HG02588 (cell line): Measurements from ENCODE around the gene HLA-DPB1.
"Not testable (repeated sequence)": the region's sequence is repeated elsewhere in the genome, so short reads cannot be mapped to it uniquely, and the experiment has no call there.

Experiments
- ATAC-seq: cut with Tn5 transposase; IDR thresholded peaks from one replicate; pipeline ENCODE4 v1.9.1; 2021; ENCODE audit warnings: mild to moderate bottlenecking, moderate library complexity; ENCODE audit not compliant: unreplicated experiment

HLA-DPB1 gene

DNA sequence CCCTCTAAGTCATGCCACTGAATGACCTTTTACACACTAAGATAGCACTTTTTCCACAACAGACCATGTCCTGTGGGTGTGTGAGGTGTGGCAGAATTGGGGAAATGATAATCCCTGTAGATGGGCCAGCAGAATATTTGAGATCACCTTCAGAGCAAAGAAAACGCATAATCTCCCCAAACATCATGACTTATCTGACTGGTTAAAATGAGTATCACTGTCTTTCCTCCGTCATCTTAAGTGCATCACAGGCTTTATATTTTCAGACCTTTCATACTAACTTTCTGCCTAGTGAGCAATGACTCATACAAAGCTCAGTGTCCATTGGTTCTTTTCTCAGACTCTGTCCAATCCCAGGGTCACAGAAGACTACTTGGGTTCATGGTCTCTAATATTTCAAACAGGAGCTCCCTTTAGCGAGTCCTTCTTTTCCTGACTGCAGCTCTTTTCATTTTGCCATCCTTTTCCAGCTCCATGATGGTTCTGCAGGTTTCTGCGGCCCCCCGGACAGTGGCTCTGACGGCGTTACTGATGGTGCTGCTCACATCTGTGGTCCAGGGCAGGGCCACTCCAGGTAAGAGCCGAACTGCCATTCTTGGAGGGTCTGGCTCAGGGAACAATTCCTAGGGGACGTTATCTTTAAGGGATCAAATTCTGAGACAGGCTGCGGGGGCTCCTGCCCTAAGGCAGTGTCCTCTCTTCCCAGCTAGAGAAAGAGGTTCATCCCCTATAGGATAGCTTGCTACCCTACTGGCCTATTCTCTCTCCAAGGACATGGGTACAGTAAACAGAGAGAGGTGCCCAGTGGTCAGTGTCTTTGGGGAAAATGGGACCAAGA lies at the start of gene HLA-DPB1:
TSS of gene HLA-DPB1 (plus strand) at position 423 of the 838 bp plus-strand sequence. CDS start at position 475, 52 bp downstream.
- peak; percentile 56 for ATAC-seq

DNA sequence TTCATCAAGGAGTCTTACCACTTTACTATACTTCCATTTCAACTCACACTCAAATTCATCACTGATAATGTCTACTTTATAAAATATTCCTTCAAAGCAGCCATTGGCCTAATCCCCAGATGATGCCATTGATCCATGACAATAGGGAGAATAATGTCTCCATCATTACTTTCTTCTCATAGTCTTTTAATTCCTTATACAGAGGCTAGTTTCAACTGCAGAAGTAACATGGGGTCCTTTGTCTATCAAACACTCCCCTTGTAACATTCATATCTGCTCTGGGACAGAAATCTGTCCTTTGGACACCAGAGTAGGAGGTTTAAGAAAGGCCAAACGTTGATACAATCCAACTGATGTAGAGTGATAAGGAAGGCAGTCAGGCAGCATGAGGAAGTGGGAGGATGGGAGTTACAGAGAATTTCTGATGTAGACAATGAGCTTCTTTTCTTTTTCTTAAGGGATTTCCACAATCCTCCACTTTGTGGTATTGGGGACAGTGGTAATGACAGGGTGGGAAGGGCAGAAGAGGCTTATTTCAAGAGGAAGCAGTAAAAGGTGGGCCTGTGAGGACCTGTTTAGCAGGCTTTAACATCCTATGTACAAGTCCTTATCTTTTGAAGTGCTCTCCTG lies 47.5 kb upstream of the HLA-DPB1 start:
- no peak for ATAC-seq

DNA sequence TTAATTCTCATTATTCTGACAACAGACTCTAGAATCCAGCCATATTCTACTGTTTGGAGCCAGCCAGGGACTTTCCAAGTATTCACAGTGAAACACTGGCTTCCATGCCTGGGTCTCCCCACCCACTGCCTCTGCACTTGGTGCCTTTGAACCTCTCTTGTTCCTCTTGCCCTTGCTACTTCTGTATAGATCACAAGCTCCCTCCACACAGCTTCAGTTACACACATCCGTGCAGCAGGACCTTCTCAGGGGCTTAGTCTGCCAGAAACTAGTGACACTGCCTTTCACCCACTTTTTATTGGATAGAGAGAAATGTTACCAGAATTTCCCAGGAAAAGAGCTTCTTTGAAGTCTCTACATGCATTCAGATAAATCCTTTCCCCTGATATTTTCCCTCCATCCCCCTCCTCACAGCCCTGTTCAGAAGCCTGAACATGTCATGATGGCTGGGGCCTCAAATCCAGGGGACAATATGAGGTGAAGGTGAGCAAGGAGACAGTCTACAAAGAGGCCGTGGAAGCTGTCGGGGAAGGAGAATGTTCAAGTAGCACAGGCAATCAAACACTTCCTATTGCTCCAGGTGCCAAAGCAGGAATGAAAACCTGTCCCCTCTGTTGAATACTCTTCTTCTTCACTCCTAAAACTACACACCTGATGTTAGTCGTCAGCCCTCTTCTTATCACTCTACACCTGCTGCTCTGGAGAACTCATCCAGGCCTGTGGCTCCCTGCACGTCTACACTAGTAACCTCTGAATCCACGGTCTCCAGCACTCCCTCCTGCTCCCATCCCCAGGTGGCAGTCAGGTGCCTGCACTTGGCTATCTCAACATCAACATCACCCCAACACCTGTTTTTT lies 46.2 kb upstream of the HLA-DPB1 start:
- peak; percentile 79 for ATAC-seq

DNA sequence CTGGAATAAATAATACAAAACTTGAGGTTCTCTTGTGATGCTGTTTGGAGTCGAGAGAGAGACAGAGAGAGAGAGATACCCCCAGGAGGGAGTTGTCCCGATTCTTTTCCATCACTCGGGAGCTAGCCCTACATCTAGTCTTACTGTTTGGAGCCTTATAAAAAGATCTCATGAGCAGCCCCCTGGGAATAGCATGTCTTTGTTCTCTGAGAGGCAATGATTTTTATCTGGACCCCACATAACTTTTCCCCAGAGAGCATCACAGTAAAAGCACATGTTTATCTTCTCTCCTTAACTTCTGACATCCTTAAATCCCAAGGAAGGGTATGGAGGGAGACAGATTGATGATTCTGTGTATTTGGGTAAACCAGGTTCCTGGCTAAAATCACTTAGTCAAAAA lies 45.5 kb upstream of the HLA-DPB1 start:
- no peak for ATAC-seq

DNA sequence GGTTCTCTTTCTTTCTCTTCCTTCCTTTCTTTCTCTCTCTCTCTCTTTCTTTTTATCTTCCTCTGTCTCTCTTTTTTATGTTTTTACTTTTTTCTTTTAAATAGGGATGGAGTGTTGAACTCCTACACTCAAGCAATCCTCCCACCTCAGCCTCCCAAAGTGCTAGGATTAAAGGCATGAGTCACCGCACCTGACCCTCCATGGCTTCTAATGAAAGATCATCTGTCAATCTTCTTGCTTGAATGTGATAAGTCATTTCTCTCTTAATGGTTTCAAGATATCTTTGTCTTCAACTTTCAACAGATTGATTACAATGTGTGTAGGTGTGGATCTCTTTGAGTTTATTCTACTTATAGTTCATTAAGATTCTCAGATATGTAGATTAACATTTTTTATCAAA lies 41.2 kb upstream of the HLA-DPB1 start:
- no peak for ATAC-seq

DNA sequence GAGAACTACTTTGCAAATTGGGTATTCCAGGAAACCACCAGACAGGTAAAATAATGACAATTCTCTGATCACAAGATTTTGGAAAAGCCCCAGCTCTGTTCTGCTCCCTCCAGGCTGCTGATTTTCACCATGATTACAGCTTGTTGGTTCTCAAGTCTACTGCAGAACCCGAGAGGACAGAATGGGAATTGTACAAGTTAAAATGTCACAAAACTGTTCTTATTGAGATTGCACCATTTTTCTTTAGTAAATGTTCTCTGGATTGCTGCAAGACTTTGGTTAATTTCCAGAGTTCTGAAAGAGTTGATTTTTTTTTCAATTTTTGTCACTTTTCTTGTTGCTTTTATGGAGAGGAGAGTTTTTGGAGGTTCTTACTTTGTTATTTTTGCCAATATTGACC lies 39.3 kb upstream of the HLA-DPB1 start:
- no peak for ATAC-seq

DNA sequence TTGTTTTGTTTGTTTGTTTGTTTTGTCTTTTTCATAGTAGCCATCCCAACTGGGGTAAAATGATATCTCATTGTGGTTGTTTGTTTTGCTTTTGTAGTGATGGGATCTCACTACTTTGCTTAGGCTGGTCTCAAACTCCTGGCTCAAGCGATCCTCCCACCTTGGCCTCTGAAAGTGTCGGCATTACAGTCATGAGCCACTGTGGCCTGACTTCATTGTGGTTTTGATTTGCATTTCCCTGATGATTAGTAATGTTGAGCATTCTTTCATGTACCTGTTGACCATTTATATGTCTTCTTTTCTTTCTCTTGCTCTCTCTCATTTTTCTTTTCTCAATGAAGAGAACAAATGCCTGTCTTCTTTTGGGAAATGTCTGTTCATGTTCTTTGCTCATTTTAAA lies 35.6 kb upstream of the HLA-DPB1 start:
- ATAC-seq: no peak

DNA sequence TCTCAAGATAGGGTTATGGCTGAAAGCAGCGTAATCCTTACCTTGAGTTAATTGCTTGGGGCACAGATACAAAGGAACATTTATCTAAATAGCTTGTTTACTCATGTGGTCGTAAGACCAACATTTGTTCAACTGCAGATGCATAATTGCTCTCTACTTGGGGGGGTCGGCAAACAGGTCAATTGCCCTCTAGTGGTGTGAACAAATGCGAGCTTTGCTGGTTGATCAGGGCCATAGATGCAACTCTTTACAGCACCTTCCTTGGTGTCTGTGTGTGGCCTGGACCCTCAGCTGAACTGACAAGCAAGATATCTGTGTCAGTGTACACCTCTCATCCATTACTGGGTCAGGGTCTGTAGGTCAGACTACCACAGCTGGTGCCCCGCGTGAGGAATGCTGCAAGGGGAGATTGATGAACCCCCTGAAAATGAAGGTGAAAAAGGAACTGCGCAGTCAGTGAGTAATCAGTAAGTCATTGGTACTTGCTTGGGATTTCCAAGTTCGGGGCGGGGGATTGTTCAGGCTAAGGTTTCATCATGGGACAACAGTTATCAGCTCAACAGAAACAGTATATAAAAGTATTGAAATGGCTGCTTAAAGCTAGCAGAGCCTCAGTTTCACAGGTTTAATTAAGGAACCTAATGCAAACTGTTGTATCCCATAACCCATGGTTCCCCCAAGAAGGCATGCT lies 26.3 kb upstream of the HLA-DPB1 start:
- no peak for ATAC-seq

DNA sequence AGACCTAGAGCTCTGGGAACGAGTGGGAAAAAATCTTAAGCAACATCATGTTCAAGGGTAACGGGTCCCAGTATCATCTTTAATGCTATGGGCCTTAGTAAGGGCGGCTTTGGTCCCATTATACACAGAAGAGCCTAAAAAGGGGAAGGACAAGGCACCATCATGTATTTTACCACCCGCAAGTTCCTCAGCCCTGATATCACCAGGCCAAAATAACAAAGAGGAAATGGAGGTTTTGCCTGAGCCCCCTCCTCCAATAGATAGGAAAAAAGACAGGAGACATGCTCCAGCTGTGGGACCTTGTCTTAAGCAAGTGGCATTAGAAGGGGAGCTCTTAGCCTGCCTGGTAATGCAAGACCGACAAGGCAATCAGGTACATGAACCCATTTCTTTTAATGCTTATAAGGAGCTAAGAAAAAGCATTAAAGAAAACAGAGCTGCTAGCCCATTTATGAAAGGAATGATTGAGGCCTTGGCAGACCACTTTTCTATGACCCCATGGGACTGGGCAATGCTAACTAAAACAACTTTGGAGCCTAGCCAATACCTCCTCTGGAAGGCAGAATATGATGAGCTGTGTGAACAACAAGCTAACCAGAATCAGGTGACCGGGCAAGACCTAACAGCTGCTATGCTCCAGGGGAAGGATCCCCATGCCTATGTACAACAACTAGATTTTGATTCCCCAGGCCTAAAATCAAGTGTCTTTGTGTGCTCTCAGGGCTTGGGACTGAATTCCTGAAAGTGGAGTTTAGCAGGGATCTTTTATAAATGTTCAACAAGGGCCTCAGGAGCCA lies 25.6 kb upstream of the HLA-DPB1 start:
- no peak for ATAC-seq

DNA sequence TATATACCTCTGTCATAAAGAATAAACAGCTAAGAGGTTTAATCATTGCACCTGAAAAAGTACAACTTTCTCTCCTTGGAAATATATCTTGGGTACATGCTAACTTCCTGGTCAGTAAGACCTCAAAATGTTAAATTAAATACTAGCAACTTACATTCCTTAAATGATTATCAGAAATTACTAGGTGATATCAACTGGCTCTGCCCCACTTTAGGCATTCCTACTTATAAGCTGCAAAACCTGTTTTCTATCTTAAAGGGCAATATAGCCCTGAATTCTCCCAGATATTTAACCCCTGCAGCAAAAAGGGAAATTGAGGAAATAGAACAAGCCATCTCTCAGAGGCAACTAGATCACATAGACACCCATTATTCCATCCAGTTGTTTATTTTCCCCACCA lies 23.2 kb upstream of the HLA-DPB1 start:
- no peak for ATAC-seq

DNA sequence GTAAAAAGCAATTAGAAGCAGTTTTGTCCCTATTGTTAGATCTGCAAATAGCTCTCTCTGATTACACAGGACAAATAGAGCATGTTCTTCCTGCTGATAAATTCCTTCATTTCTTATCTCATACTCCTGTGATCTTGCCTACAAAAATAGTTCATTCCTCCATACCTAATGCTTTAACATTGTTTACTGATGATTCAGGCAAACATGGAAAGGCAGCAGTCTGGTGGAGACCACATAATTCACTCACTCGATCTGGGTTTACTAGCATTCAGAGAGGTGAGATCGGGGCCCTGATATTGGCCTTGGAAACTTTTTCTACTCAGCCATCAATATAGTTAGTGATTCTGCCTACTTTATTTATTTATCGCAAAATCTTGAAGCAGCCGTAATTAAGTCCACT lies 22.6 kb upstream of the HLA-DPB1 start:
- no peak for ATAC-seq

DNA sequence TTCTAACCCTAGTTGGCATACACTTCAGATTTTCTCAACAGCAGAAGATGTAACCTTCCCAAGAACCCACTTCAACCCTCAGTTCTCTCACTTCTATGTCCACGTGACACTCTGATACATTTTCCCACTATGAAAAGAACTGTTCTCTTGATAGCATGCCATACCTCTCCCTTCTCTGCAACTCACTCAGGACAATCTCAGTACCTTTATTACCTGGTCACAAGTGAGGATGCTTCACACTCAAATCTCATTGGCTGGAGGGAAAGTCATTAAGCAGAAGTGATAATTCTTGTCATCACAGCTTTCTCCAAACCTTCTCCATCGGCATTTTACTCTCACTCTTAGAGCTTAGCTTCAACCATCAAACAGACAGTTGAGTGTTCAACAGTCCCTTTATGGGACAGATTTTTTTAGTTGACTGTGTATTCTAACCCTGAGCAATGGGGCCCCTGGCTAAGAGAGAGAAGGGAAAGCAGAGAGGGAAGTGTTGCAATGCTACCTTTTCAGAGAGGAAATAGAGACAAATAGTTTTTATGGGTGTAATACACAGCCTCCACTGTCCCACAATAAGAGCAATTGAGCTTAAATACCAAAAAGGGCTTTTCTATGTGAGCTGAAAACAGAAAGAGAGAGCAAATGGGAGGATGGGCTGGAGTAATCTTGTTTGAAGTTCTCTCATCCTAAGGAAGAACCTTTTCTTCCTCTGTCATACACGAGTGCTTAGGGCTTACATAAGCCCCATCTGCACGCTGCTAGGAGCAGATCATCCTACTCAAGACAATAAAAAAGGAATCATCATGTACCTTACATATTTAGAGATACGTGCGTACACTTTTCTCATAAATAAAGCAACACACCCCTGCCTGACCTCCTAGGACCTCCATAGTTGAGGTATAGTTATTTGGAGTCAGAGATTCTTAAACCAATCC lies 18.3 kb upstream of the HLA-DPB1 start:
- ATAC-seq: no peak

DNA sequence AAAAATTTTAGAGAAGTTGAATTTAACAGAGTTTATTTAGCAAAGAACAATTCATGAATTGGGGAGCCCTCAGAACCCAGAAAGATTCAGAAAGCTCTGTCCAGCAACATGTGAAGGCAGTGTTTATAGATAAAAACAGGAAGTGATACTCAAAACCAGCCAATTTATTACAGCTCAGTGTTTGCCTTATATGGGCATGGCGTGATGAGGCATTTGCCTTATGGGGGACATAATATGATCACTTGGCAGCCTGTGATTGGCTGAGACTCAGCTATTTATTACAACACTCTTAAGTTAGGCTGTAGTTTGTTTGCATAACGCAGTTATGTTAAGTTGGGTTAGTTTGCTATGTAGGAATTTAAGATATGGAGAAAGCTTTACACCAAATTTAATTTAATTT lies 13.8 kb upstream of the HLA-DPB1 start:
- ATAC-seq: no peak

DNA sequence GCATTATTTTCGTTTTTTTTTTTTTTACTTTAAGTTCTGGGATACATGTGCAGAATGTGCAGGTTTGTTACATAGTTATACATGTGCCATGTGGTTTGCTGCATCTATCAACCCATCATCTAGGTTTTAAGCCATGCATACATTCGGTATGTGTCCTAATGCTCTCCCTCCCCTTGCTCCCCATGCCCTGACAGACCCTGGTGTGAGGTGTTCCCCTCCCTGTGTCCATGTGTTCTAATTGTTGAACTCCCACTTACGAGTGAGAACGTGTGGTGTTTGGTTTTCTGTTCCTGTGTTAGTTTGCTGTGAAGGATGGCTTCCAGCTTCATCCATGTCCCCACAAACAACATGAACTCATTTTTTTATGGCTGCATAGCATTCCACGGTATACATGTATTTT lies 12.4 kb upstream of the HLA-DPB1 start:
- ATAC-seq: not testable (repeated sequence)

DNA sequence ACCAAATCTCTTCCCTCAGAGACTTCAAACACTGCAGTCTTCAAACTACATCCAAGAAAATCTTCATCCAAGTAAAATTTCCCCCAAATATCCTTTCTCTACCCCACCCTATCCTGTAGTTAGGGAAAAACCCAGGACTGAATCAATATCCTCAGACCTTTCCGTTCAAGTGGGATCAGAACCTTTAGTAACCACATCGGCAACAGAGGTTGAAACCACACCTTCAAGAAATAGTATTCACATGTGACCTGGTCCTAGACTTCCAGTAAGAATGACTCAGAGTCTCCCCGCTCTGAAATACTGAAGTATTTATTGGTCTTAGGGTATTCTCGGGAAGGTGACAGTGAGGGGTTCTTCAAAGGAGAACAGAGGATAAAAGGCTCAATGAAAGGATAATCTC lies 11.1 kb upstream of the HLA-DPB1 start:
- ATAC-seq: no peak

DNA sequence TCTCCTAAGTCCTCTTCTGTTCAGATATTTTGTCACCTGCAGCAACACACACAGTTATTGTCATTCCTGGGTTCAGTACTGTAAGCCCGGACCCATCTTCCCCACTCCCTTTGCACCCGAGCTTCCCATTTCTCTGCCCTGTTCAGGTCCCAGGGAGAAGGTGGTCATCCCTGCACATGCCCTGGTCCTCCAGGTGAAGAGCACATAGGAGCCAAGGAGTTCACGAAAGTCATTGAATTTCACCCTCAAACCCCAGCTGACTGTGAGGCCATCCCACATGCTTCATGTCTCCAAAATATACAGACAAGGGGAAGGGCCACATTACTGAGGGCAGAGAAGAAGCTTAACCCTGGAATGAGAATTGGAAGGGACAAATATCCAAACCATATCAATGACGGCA lies 10.5 kb upstream of the HLA-DPB1 start:
- no peak for ATAC-seq

DNA sequence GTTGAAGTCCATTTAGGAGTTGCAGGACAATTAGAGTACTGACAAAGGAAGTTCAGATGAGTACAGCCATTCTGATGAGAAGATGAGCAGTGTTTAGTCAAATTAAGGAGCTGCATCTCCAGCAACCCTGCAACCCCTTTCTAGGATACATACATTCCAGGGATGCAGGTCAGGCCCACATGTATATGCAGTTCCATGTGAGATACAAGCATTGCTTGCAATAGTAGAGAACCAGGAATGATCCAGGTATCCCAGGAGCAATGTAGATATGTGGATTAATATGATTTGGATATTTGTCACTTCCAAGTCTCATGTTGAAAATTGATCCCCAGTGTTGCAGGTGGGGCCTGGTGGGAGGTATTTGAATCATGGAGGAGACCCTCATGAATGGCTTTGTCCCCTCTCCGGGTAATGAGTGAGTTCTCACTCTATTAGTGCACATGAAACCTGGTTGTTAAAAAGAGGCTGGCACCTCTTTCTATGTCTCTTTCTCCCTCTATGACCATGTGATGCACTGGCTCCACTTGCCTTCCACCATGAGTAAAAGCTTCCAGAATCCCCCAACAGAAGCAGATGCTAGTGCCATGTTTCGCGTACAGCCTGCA lies 8.8 kb upstream of the HLA-DPB1 start:
- ATAC-seq: no peak

DNA sequence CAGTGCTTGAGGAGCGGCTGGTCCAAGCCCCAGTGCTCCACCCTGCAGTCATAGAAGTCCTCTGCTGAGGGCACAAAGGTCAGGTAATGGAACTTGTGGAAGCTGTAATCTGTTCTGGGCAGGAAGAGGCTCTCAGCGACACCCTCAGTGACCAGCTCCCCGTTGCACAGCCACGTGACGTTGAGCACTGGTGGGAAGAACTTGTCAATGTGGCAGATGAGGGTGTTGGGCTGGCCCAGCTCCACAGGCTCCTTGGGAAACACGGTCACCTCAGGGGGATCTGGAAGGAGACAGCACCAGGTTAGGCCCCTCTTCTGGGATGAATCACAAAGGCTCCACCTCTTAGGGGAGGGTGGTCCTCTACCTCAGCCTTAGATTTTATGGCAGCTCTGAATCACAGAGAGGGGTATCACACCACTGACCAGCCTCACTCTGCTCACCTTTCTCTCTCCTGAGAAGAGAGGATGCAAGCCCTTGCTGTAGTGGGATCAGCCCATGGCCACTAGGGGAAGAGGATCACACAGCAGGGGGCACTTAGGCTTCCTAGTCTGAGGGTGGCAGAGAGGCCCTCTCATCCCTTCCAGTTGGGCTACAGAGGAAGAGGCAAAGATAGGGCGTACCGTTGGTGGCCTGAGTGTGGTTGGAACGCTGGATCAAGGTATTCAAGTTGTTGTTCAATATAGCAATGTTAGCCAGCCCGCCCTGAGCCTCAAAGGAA lies 6.6 kb upstream of the HLA-DPB1 start:
- ATAC-seq: no peak
